Astrocyte of the hippocampus (primary cell): ENCODE data around the gene SLX9.

ENCODE experiments used
- DNase-seq: peaks from one replicate; pipeline ENCODE4 v3.0.0; 2011; ENCODE audit warnings: low read depth, low spot score

Gene SLX9

DNA sequence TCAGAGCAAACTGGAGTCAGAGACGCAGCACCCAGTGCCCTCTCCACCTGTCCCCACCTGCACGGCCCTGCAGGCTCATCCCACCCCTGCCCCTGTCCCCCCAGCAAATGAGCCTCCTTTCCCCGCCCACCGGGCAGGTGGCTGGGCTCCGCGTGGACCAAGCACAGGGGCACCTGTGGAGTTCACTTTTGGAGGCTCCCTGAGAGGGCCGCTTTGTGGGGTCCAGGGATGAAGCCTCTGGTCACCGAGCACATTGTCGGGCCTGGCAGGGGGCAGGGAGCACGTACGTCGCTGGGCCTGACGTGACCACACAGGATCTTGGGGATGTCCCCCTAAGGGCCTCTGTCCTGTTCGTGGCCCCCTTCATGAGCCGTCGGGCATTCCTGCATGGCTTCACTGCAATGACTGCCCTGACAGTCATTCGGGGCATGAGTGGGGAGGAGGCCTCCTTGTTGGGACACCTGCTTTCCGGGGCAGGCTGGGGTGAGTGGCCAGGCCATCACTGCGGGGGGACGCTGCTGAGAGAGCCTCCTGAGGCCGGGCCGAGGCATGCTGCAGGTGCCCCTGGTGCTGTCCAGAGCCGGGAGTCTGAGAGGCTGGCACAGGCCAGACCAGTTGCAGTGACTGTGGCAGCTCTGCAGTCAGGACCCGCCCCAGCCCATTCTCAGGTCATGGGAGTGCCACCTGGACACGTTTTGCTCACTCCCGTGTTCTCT lies 19.7 kb downstream of the SLX9 start:
- DNase-seq, result no peak

DNA sequence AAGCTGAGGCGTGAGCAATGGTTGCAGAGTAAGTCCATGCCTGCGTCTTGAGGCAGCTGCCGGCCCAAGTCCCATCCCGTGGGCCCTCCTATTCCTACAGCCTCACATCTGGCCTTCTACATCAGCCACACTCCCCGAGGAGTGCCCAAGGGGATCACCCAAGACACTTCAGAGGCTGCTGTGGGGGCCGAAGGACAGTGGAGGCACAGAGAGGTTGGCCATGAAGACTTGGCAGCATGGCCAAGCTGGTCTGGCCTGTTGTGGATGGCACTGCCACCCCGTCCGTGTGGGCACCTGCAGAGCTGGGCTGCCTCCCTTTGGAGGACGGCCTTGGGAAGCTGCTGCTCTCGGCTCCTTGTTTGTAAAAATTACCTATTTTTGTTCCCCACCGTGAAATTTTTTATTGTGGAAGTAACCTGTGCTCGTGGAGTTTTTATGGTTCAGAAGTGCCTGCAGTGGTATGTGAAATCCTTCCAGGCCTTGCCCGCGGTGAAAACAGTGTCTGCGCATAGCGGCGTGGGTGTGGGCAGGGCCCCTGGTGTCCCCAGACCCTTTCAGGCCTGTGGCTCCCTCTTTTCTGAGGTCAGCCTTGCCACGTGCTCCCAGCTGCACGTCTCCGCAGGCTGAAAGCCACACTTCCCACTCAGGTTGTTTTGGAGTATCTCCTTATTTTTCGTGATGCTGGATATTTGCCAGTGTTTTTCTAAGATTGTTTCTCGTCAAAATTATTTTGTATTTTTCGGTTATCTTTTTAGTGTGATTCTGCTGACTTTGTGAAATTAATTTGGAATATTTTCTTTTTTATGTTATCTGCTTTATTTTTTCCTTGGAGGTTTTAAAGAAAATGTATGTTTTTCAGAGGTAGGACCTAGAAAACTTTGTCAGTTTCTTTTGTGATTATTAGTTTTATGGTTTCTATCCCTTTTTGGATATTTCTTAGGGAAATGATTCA lies 20.6 kb downstream of the SLX9 start:
- no peak for DNase-seq

DNA sequence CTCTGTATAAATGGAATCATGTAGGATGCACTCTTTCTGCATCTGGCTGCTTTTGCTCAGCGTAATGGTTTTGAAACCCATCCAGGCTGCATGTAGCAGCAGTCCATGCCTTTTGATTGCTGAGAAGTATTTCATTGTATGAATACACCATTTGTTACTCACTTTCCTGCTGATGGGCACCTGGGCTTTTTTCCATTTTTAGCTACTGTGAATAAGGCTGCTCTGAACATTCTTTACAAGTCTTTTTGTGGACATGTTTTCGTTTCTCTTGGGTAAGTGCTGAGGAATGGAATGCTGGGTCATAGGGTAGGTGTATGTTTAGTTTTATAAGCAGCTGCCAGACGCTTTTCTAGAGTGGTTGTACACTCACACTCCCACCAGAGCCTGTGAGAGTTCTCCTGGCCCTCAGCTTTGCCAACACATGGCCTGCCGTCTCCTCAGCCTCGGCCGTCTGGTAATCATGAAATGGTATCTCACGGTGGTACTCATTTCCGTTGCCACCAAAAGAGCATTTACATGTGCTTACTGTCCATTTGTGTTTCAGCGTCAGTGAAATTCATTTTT lies 22.7 kb downstream of the SLX9 start:
- peak; percentile 97 for DNase-seq

DNA sequence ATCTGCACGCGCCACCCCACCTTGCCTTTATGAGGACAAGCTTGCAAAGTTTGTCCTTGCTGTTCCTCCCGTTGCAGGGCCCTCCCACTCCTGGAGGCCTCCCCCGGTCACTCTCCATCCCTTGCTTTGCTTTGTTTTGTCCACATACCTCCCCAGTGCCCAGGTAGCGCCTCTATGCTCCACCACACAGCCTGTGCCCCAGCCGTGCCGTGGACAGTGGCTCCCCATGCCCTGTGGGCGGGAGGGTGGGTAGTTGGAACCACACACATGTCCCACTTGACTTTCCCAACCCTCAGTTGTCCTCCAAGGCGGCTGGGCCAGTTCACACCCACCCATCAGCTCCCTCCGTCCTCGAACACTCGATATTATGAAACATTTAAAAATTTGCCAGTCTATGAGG lies 24.6 kb downstream of the SLX9 start:
- DNase-seq, result no peak

DNA sequence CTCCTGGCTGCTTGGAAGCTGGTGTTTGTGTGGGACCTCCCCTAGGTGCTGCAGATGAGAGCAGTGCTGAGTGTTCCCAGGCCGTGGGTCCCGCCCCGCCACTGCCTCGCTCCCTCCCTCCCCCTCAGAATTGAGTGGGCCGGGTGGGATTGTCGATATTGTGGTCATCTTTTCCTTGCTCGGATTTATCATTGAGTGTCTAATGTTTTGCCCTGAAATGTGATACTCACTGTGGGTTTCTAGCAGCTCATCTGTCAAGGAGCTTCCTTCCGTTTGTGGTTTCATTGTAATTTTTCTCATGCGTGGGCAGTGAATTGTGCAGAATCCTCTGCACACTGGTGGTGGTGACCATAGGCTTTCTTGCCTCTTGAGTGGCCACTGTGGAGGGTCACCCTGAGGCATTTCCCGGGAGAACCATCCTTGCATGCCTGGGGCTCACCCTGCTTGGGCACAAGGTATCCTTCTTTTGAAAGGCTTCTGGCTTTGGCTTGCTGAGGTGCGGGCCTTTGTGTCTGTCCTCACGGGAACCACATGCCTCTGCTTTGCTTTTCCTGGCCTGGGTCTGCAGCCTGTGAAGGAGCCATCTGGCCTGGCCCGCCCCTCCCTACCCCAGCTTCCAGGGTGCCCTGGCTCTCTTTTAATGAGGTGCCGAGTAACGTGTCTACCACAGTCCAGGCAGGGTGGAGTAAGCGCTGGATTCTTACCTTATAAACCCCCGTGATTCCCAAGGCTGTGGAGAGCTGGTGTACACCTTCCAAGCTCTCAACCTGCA lies 25.6 kb downstream of the SLX9 start:
- no peak for DNase-seq

DNA sequence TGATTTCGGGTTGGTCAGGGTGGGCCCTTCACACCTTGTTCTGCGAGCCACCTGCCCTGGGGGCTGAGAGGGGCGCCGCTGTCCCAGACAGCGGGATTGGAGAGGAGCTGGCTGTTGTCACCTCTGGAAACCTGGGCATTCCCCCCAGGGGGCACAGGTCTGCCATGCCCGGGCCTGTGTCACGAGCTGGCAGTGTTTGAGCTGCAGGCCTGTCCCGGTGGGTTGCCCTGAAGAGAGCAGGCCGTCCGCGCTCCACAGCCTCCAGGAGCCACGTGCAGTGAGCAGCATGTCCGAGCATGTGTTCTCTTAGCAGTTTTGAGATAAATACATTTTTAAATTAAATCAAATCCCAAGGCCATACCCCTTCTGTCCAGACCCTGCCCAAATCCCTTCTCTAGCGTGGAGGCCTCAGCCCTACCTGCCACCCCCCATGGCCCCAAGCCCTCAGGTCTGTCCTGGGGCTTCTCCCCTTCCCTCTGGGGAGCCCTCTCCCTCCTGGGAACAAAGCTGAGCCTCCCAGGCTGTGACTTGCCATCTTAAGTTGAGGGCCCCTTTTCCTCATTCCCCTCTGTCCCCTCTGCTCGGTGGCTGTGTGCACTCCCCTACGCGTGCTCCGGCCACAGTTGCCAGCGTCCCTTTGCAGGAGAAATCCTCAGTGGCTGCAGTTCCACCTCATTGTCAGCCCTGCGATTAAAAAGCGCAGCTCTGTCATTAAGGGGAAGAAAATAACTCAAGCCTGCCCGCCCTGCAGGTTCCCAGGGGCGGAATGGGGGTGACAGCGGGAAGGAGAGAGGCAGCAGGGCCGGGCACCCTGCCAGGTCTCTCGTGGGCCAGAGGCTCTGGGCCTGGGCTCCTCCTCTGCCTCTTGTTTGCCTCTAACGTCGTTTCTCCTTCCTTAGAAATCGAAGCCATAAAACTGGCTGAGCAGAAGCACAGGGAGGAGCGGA lies 26.6 kb downstream of the SLX9 start:
- DNase-seq, result peak; percentile 73

DNA sequence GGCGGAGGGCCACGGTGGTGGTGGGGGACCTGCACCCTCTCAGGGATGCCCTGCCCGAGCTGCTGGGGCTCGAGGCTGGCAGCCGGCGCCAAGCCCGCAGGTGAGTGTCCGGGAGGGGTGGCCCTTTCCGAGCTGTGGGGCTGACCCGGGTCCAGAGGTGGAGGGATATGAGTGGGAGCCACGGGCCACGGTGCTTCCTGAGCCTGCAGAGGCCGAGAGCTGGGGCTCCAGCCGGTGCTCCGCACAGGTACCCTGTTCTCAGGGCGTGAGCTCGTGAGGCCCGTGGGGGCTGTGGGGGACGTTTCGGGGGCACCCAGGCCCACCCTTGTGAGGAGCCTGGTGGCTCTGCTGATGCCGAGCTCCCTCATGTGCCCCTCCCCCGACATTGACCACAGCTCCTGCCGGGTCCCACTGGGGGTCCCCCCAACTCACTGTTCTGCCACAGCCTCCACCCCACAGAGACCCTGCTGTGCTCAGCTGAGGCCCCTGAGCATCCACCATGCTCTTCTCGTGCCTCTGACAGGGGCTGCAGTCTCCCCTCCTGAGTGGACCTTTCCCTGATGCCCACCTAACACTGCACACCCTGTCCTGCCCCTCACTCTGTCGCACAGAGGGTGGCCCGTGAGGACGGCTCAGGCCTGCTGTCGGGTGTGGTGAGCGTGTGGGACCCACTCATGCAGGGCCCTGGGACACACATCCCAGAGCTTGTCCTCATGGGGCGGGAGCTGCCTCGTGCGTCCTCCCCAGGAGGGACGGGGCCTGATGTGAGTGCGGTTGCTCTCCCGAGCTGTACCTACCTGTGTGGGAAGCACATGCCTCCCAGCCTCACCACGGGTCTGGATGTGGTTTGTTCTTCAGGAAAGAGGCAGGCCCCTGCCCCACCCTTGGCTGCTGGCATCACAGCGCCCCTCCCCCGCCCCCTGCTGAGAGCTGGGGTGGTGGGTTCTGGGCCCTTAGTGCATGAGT lies 27.5 kb downstream of the SLX9 start:
- no peak for DNase-seq

DNA sequence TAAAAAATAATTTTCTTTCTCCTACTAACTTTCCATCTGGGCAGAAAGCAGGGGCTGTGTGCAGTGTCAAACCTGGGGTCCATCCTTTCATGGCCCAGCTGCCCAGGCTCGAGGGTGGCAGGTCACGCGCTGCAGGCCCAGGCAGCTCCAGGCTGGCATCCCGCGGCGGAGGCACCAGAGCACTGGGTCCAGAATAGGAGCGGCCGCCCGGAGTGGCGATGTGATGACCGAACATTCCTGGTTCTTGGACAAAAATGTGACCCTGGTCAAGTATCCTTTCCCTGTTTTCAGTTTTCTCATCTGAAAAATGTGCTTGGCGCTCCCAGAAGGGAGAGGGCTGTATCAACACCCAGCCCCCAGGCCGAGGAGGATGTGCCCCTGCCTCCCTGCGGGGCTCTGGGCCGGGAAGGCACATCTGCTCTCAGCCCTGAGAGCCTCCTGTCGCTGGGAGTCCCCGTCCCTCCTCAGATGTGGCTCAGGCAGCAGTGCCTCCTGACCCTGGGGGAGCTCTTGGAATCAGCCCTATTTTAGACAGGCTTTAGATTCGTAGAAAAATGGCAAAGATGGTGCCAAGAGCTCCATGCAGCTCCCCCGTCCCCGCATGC lies 29.3 kb downstream of the SLX9 start:
- DNase-seq, result no peak

DNA sequence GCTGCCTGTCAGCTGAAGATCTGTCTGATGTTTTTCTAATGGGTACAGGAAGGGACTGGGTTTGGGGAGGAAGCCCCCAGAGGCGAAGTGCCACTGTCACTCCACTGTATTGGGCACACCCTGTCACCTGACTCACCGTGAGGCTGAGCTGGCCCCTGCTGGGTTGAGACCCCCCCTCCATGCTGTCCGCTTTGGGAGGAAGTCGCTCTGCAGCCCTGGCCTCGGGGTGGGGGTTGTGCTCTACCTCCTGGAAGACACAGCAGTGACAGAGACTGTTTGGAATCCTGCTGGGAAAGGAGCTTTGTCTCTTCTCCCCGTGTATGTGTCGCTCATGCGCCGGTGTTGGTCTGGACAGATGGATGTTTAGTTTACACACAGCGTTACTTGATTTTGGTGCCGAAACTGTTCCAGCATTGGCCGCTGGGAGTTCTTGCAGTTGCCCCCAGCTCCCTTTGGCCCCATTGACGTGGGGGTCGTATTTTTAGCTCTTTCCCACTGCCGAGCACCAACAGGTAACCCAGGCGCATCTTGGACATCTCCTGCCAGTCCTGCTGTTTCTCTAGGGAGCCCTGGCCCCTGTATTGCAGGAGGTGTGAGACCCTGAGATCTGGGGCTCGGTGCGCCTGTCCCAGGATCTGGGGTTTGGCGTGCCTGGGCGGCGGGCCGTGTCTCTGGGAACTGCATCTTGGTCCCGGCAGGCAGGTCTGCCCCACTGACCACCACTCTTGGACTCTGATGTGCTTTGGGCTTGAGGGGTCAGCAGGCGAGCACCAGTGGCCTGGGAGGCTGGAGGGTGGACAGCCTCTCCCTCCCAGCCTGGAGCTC lies 30.3 kb downstream of the SLX9 start:
- DNase-seq, result peak; percentile 58

DNA sequence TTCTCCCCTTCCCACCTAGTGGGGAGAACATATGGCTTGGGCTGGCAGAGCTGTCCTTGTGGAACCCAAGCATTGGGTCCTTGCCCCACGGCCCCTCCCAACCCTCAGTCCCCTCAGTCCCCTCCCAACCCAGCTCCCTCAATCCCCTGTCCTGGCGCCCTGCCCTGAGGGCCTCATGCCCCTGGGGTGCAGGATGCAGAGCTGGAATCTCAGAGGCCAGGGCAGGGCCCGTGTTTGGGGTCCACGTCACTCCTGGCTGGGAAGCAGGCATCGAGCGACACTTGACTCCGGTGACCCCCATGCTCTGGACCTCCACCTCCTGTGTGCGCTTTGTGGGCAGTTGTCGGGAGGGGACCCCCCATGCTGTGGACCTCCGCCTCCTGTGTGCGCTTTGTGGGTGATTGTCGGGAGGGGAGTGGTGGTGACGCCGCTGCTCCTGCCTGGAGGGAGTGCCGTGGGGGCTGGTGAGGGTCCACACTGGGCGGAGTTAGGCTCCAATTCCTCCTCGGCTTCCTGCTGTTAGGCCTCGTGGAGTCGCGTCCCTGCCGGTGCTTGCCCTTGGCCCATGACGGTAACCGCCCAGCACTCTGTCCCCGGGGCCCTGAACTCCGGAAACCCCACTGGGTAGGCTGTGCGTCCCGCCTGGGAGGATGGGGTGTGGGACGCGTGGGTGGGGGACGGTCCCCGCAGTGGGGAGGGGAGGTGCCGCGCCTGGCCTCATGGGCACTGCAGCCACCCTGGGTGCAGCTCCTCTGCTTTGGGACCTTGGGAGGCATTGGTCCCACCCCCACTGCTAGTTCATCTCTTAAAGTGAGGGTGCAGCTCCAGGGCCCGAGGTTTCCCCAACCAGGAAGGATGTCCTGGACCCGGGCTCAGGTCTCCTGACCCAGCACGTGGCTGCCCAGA lies 31.2 kb downstream of the SLX9 start:
- DNase-seq, result no peak

DNA sequence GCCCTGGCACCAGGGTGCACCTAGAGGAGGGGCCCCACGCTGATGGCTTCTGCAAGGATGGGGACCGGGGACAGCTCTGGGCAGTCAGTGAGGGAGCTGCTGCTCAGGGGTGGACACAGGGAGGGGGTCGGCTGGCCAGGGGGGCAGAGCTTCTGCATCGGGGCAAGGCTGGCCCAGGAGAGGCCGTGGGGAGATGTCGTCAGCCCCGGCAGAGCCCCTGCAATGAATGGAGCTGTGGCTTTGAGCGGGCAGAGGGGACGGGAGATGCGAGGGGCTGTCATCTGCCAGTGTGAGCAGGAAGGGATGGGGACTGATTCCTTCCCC lies 31.8 kb downstream of the SLX9 start:
- DNase-seq, result no peak

DNA sequence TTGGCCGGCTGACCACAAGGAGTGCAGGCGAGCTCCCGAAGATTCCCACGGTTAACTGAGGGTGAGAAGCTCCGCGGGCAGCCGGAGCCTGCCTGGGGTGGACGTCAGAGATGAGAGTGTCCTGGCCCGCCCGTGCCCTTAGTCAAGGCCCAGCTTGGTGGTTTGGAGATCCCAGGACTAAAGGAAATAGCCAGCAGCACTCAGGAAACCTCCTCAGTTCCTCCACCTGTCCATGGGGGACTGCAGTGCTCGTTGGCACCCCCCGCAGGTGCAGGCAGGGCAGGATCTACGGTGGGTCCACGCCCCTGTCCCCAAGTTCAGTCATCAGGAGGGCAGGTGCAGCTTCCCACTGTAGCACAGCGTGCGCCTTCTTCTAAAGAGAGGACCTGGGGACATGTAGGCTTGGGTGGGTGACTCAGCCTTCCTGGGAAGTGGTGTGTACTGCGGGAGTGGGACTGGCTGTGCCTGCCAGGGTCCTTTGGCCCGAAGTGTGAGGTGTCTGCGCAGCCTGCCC lies 32.5 kb downstream of the SLX9 start:
- DNase-seq, result no peak

DNA sequence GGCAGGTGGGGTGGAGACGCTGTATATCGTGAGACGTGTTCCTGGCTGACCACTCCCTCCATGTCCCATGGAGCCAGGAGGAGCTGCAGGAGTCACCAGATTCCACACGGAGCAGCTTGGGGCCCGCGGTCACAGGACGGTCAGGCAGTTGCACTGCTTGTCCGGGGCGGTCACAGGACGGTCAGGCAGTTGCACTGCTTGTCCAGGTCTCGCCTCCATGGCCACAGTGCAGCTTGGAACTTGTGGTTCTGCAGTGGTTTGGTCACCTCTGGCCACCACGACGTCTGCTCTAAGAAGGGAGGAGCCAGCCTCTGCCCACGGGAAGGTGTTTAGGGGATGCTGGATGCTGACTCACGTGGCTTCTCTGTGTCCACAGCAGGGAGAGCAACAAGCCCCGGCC lies 33.0 kb downstream of the SLX9 start:
- DNase-seq, result peak; percentile 66

DNA sequence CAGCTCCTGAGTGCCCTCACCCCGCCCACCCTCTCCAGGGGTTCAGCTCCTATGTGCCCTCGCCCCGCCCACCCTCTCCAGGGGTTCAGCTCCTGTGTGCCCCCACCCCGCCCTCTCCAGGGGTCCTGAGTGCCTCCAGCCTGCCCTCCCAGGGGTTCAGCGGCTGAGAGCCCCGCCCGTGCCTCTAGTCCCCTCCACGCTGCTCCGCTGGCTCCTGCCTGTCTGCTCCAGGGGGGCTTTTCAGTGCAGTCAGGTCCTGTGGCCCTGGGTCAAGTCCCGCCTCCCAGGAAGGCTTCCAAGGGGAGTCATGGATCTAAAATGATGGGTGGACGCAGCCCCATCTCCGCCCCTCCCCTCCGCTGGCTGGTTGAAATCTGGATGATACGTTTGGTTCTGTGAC lies 33.8 kb downstream of the SLX9 start:
- DNase-seq, result no peak

DNA sequence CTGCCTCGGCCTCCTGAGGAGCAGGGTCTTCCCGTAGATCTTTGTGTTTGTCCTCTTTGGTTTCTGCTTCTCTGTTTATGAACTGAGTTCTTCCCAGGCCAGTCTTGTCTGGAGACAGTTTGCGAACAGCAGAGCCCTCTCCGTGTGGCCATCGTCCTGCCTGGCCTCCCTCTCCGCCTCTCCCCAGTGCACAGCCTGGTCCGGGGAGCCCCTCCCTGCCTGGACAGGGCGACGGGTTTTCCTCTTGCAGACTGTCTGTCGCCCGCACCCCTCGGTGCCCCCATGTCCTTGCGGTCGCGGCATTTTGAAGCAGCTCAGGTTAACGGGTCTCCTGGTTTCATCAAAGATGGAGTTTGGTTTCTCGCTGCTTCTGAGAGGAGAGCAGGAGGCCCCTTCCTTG lies 34.8 kb downstream of the SLX9 start:
- DNase-seq, result no peak

DNA sequence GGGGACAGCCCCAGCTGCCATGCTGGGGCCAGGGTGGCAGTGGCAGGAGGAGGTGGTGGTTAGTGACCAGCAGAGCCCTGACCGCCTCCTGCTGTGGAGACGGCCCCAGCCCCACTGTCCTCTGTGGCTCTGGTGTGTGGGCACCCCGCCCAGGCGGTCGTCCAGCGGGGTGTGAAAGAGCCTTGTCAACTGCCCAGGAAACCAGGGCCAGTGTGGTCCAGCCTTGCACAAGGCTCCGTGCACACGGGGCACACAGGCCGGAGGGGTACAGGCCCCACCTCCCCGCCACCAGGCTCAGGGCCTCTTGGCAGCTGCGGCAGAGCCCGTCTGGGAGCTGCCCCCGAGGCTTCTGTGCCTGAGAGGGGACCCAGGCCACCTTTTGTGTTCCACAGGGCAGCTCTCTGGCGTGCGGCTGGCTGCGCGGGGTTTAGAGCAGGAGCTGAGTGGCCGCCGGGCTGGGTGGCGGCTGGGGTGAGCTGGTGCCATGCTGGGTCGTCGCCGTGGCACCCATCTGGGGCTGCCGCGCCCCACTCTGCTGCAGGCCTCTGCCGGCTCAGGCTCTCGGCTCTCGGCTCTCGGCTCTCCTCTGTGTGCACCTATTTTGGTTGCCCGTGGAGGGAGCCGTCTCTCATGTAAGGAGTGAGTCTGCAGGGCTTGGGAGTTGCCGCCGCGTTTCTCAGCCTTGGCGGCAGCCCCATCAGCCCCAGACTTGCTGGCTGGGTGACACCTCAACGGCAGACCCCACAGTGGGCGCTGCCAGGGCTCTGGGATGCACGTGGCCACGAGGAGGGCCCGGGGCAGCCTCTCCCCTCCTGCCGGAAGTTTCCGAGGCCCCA lies 36.1 kb downstream of the SLX9 start:
- no peak for DNase-seq
